Neural cell (in vitro differentiated cells): ENCODE data around the gene UPK3BL2.
"Not testable (repeated sequence)": the region's sequence is repeated elsewhere in the genome, so short reads cannot be mapped to it uniquely, and the experiment has no call there.

Experiments
- CTCF ChIP-seq: fragments of 450-650 bp; IDR thresholded peaks from 2 replicates; pipeline ENCODE4 v1.5.1; 2014; ENCODE audit warnings: antibody characterized with exemption, mild to moderate bottlenecking, moderate library complexity; ENCODE audit not compliant: poor library complexity, severe bottlenecking
- POLR2AphosphoS5 ChIP-seq: IDR thresholded peaks from 2 replicates; pipeline ENCODE4 v1.6.1; 2012
- RAD21 ChIP-seq: fragments of 450-650 bp; conservative IDR thresholded peaks from 2 replicates; pipeline ENCODE4 v1.6.1; 2014; ENCODE audit warnings: antibody characterized with exemption, mild to moderate bottlenecking, moderate library complexity

- TF ChIP-seq CTCF, RAD21: not testable (repeated sequence)
- TF ChIP-seq POLR2AphosphoS5 = peak; percentile 53
These were observed 29.1 kb upstream of the UPK3BL2 start, which contains the start of gene POLR2J3 for GRCh38 chr7:102572261-102573239.
